Upper lobe of left lung (tissue), 4 donors: ENCODE measurements around the gene ZBTB46.

Experiments used
- EP300 ChIP-seq, 4 donors: sonication (generic); formaldehyde crosslinking; IDR thresholded peaks; one replicate each; pipeline ENCODE4 v1.5.1; 2017; ENCODE audit warnings: antibody characterized with exemption in 4 of 4, control low read depth in 2 of 4
- POLR2A ChIP-seq, 4 donors: fragments of 450-650 bp; IDR thresholded peaks; one replicate each; pipeline ENCODE4 v1.5.1; 2016 to 2017; ENCODE audit warnings: antibody characterized with exemption in 4 of 4, mild to moderate bottlenecking in 2 of 4
- POLR2AphosphoS5 ChIP-seq, 2 donors: sonication (generic); formaldehyde crosslinking; IDR thresholded peaks; one replicate each; pipeline ENCODE4 v1.5.1; 2017; ENCODE audit warnings: antibody characterized with exemption in 2 of 2
- TF ChIP-seq, protein P1 (sequence below), 6 experiments: fragments of 450-650 bp in 4 of 6; fragments of 200-600 bp in 2 of 6; sonication (generic) in 2 of 6; IDR thresholded peaks; one replicate each; pipeline ENCODE4 v1.5.1; 2016 to 2019; ENCODE audit warnings: antibody characterized with exemption in 6 of 6

DNA sequence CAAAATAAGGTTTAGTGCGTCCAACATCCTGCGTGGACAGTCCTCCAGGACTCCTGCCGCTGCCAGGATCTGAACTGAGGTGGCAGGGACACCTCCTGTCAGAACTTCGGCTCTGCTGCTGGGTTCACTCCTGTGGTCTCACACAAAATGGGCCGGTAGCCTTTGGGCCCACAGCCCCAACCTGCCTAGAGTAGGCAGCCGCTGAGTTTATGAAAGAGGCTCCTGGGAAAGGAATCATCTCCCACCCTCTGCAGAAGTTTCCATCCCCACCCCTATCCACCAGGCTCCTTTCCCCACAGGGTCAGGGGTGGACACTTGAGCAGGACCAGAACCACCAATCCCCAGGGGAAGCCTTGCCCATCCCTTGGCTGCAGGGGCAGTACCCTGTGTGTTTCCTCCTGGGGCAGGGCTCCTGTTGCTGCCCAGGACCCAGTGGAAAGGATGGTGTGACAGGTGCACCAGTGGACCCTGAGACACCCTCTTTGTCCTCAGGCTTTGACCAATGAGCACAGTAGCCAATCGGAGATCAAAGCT is 28.2 kb upstream of the ZBTB46 start:
- TF ChIP-seq POLR2A (IDR thresholded peaks at IDR 0.05) (no peak), POLR2AphosphoS5 (IDR thresholded peaks at IDR 0.05) (no peak), EP300 (IDR thresholded peaks at IDR 0.05) (no peak)
- TF ChIP-seq, protein P1, sequence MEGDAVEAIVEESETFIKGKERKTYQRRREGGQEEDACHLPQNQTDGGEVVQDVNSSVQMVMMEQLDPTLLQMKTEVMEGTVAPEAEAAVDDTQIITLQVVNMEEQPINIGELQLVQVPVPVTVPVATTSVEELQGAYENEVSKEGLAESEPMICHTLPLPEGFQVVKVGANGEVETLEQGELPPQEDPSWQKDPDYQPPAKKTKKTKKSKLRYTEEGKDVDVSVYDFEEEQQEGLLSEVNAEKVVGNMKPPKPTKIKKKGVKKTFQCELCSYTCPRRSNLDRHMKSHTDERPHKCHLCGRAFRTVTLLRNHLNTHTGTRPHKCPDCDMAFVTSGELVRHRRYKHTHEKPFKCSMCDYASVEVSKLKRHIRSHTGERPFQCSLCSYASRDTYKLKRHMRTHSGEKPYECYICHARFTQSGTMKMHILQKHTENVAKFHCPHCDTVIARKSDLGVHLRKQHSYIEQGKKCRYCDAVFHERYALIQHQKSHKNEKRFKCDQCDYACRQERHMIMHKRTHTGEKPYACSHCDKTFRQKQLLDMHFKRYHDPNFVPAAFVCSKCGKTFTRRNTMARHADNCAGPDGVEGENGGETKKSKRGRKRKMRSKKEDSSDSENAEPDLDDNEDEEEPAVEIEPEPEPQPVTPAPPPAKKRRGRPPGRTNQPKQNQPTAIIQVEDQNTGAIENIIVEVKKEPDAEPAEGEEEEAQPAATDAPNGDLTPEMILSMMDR (IDR thresholded peaks at IDR 0.05), result peak in 1 of 6 experiments; percentile 3
